ENCODE results near the gene EPHB3.

EPHB3 gene

GRCh38 chr3:184543843-184544512 lies 17.6 kb upstream of the EPHB3 start:
- DNase-seq: peak; percentile 76 to 93

GRCh38 chr3:184544513-184544861 lies 17.1 kb upstream of the EPHB3 start:
- no peak for DNase-seq

- DNase-seq: no peak
These were observed 15.8 kb upstream of the EPHB3 start for GRCh38 chr3:184545769-184546168.

- no peak for DNase-seq
These were observed 15.3 kb upstream of the EPHB3 start for GRCh38 chr3:184546252-184546651.

- no peak for DNase-seq
These were observed 11.6 kb upstream of the EPHB3 start for GRCh38 chr3:184549796-184550577.

GRCh38 chr3:184551103-184551502 lies 10.5 kb upstream of the EPHB3 start:
- no peak for DNase-seq

GRCh38 chr3:184551614-184552256 lies 9.8 kb upstream of the EPHB3 start:
- DNase-seq: no peak

GRCh38 chr3:184552296-184552695 lies 9.3 kb upstream of the EPHB3 start:
- DNase-seq: no peak

GRCh38 chr3:184552863-184553262 lies 8.7 kb upstream of the EPHB3 start:
- no peak for DNase-seq

- no peak for DNase-seq
These were observed 8.2 kb upstream of the EPHB3 start for GRCh38 chr3:184553385-184553784.

GRCh38 chr3:184554461-184554860 lies 7.1 kb upstream of the EPHB3 start:
- no peak for DNase-seq

- DNase-seq: no peak
These were observed 4.8 kb upstream of the EPHB3 start for GRCh38 chr3:184556582-184557347.

- DNase-seq: no peak
These were observed 4.1 kb upstream of the EPHB3 start for GRCh38 chr3:184557348-184557950.

- no peak for DNase-seq
These were observed 2.9 kb upstream of the EPHB3 start for GRCh38 chr3:184558726-184559125.

GRCh38 chr3:184559336-184559735 lies 2.2 kb upstream of the EPHB3 start:
- DNase-seq: no peak

GRCh38 chr3:184560531-184560930 lies 1.1 kb upstream of the EPHB3 start:
- no peak for DNase-seq

- DNase-seq: peak in 1 of 2 experiments; percentile 47
These were observed 610 bp downstream of the EPHB3 start for GRCh38 chr3:184561913-184562877.

GRCh38 chr3:184562878-184563560 lies 1.4 kb downstream of the EPHB3 start:
- peak in 1 of 2 experiments; percentile 55 for DNase-seq

- peak in 1 of 2 experiments; percentile 23 for DNase-seq
These were observed 2.0 kb downstream of the EPHB3 start for GRCh38 chr3:184563561-184563925.

- no peak for DNase-seq
These were observed 2.5 kb downstream of the EPHB3 start for GRCh38 chr3:184563941-184564684.

Data from NCI-H524 (cell line).